K562 (cell line): ENCODE measurements around the gene AIG1. TPM values are rescaled to one million over a fixed set of nuclear protein-coding genes. Genes with fewer than 3 reads are reported as not detected.

Experiments used
- ATAC-seq: fragments of 200-7000 bp; cut with Tn5 transposase; 3 replicates; pipeline ENCODE4 v1.9.1; 2020; ENCODE audit warnings: moderate library complexity
- BruUV-seq: library from RNA; stranded (reverse); fragments of 400-500 nt; replicated peaks from 2 replicates; lab custom pipeline; 2021; lab: Mats Ljungman, UMichigan
- CTCF ChIA-PET: fragments of 300-600 bp; formaldehyde crosslinking; extraction: SDS; loops from one replicate; lab custom pipeline; 2021; ENCODE audit warnings: low intra/inter-chr PET ratio; lab: Yijun Ruan, JAX
- POLR2A ChIA-PET: fragments of 300-600, 350-650 bp; sonication (Branson Sonifier 250); formaldehyde crosslinking; extraction: SDS; loops from one replicate; lab custom pipeline; 2021; ENCODE audit warnings: antibody characterized with exemption, inconsistent platforms; lab: Yijun Ruan, JAX
- DNase-seq, 4 experiments: peaks; one replicate each; pipeline versions ENCODE4 v3.0.0 to v3.0.0-alpha.2; 2011 to 2018; ENCODE audit warnings: low spot score in 3 of 4, mixed read lengths in 3 of 4; ENCODE audit errors: extremely low read depth in 1 of 4
- FAIRE-seq: peaks from 2 replicates; lab custom pipeline; 2011; peaks lifted over from hg19 to GRCh38; lab: Jason Lieb, UNC
- H2AFZ ChIP-seq: 2 replicates; pipeline ENCODE4 v1.6.0; 2011; ENCODE audit warnings: low read depth, low read length, control low read depth, inconsistent platforms
- H3K27ac ChIP-seq: fragments of 200-600 bp; 3 replicates; pipeline ENCODE4 v1.8.0; 2011; ENCODE audit warnings: low read depth, mild to moderate bottlenecking, control low read depth, inconsistent platforms, low read length, moderate library complexity, mixed read lengths; ENCODE audit errors: extremely low read depth
- H3K27me3 ChIP-seq, 2 experiments: fragments of 300-600 bp in 1 of 2; 2 replicates in 1 of 2; 3 replicates in 1 of 2; pipeline versions ENCODE4 v1.6.0 to v1.8.0; 2011; ENCODE audit warnings: inconsistent platforms in 2 of 2, low read length in 2 of 2, mild to moderate bottlenecking in 1 of 2, mixed read lengths in 1 of 2, moderate library complexity in 1 of 2; ENCODE audit not compliant: control insufficient read depth in 2 of 2, insufficient read depth in 2 of 2
- H3K36me3 ChIP-seq: fragments of 300-600 bp; 3 replicates; pipeline ENCODE4 v1.8.0; 2011; ENCODE audit warnings: mild to moderate bottlenecking, low read length, inconsistent platforms; ENCODE audit not compliant: control insufficient read depth, insufficient read depth
- H3K4me1 ChIP-seq, 2 experiments: fragments of 200-600 bp in 1 of 2; replicated peaks in 1 of 2; 2 replicates in 1 of 2; 3 replicates in 1 of 2; pipeline versions ENCODE4 v1.5.1 to v1.8.0; 2011; ENCODE audit warnings: inconsistent platforms in 2 of 2, low read length in 2 of 2, mild to moderate bottlenecking in 1 of 2, mixed read lengths in 1 of 2, moderate library complexity in 1 of 2; ENCODE audit not compliant: control insufficient read depth in 2 of 2, insufficient read depth in 2 of 2
- H3K4me2 ChIP-seq: 2 replicates; pipeline ENCODE4 v1.6.1; 2011; ENCODE audit warnings: low read length, control low read depth, inconsistent platforms, mixed read lengths; ENCODE audit not compliant: insufficient read depth
- H3K4me3 ChIP-seq: fragments of 200-600 bp; sonication (generic), shearing (Covaris generic); 2 replicates; pipeline ENCODE4 v1.5.1; 2016; ENCODE audit warnings: control low read depth, inconsistent platforms
- H3K79me2 ChIP-seq: fragments of 200-600 bp; 3 replicates; pipeline ENCODE4 v1.8.0; 2011; ENCODE audit warnings: low read length, inconsistent platforms; ENCODE audit not compliant: control insufficient read depth, insufficient read depth
- H3K9ac ChIP-seq, 2 experiments: 2 replicates each; pipeline versions ENCODE4 v1.6.0 to v1.6.1; 2011; ENCODE audit warnings: low read depth in 2 of 2, low read length in 2 of 2, control low read depth in 1 of 2, inconsistent platforms in 1 of 2, mild to moderate bottlenecking in 1 of 2, mixed read lengths in 1 of 2; ENCODE audit not compliant: insufficient read depth in 1 of 2
- H3K9me1 ChIP-seq: one replicate; pipeline ENCODE4 v1.6.0; 2011; ENCODE audit warnings: inconsistent platforms, mild to moderate bottlenecking, low read length, moderate library complexity; ENCODE audit not compliant: control insufficient read depth, insufficient read depth
- H3K9me3 ChIP-seq: replicated peaks from 2 replicates; pipeline ENCODE4 v1.5.1; 2011; ENCODE audit warnings: low read depth, low read length, inconsistent platforms; ENCODE audit not compliant: control insufficient read depth, insufficient read depth
- H4K20me1 ChIP-seq: replicated peaks from 2 replicates; pipeline ENCODE4 v1.6.1; 2011; ENCODE audit warnings: low read length, inconsistent platforms, mixed read lengths; ENCODE audit not compliant: control insufficient read depth, insufficient read depth
- ARID2 ChIP-seq: fragments of 450-650 bp; IDR thresholded peaks from 2 replicates; pipeline ENCODE4 v1.6.1; 2017; ENCODE audit warnings: antibody characterized with exemption, mild to moderate bottlenecking
- CBX2 ChIP-seq: fragments of 200-600 bp; sonication (generic); IDR thresholded peaks from one replicate; pipeline ENCODE4 v1.6.1; 2012; ENCODE audit warnings: mild to moderate bottlenecking, low read length, inconsistent platforms; ENCODE audit not compliant: insufficient read depth, poor library complexity, severe bottlenecking
- CC2D1A ChIP-seq: fragments of 450-650 bp; IDR thresholded peaks from 2 replicates; pipeline ENCODE4 v1.6.1; 2017; ENCODE audit warnings: mild to moderate bottlenecking
- CHD2 ChIP-seq: IDR thresholded peaks from 2 replicates; pipeline ENCODE4 v1.6.1; 2011; ENCODE audit warnings: low read depth, low read length
- EP300 ChIP-seq: IDR thresholded peaks from 2 replicates; pipeline ENCODE4 v1.6.1; 2012; ENCODE audit warnings: low read length, improper control_type of control experiment
- HCFC1 ChIP-seq: IDR thresholded peaks from 2 replicates; pipeline ENCODE4 v1.6.1; 2012; ENCODE audit warnings: low read depth, low read length, improper control_type of control experiment
- KDM1A ChIP-seq, 2 experiments: fragments of 450-650 bp; IDR thresholded peaks; 2 replicates each; pipeline ENCODE4 v1.6.1; 2016; ENCODE audit warnings: mild to moderate bottlenecking in 2 of 2
- NR2C1 ChIP-seq, 2 experiments: fragments of 450-650 bp; IDR thresholded peaks; 2 replicates each; pipeline ENCODE4 v1.6.1; 2017; ENCODE audit warnings: mild to moderate bottlenecking in 2 of 2, antibody characterized with exemption in 1 of 2, inconsistent platforms in 1 of 2, missing compliant biosample characterization in 1 of 2, missing genetic modification characterization in 1 of 2
- NRF1 ChIP-seq, 2 experiments: fragments of 450-650 bp; IDR thresholded peaks in 1 of 2; conservative IDR thresholded peaks in 1 of 2; 2 replicates each; pipeline ENCODE4 v1.6.1; 2014; ENCODE audit warnings: mild to moderate bottlenecking in 2 of 2
- OTX1 ChIP-seq: fragments of 450-650 bp; formaldehyde crosslinking; IDR thresholded peaks from 2 replicates; pipeline ENCODE4 v1.4.0; 2022; ENCODE audit warnings: mild to moderate bottlenecking
- POLR2AphosphoS5 ChIP-seq: IDR thresholded peaks from 2 replicates; pipeline ENCODE4 v1.6.1; 2011; ENCODE audit warnings: mild to moderate bottlenecking, low read depth, low read length, moderate library complexity; ENCODE audit not compliant: control insufficient read depth, insufficient read depth
- PPARD ChIP-seq: fragments of 250-450 bp; sonication (Bioruptor Pico); IDR thresholded peaks from 2 replicates; pipeline ENCODE4 v1.8.0; 2022; ENCODE audit warnings: inconsistent platforms, mild to moderate bottlenecking, moderate library complexity
- RBM15 ChIP-seq: fragments of 200-400 bp; formaldehyde crosslinking; IDR thresholded peaks from 2 replicates; pipeline ENCODE4 v1.6.1; 2018; ENCODE audit warnings: mild to moderate bottlenecking, low read length, moderate library complexity; ENCODE audit not compliant: insufficient read depth
- SMARCB1 ChIP-seq: IDR thresholded peaks from 2 replicates; pipeline ENCODE4 v1.6.1; 2011; ENCODE audit warnings: improper control_type of control experiment, low read depth; ENCODE audit not compliant: insufficient read length
- SRF ChIP-seq, 2 experiments: fragments of 250-450, 450-650 bp in 1 of 2; sonication (Bioruptor Pico) in 1 of 2; sonication (generic) in 1 of 2; formaldehyde crosslinking; IDR thresholded peaks; 2 replicates each; pipeline versions ENCODE4 v1.5.0 to v1.5.1; 2020 to 2022; ENCODE audit warnings: mild to moderate bottlenecking in 1 of 2, missing genetic modification reagents in 1 of 2
- SRSF3 ChIP-seq: fragments of 200-400 bp; formaldehyde crosslinking; IDR thresholded peaks from 2 replicates; pipeline ENCODE4 v1.6.1; 2016; ENCODE audit warnings: mild to moderate bottlenecking, low read length, moderate library complexity; ENCODE audit not compliant: insufficient read depth
- ZNF316 ChIP-seq: fragments of 450-650 bp; IDR thresholded peaks from 2 replicates; pipeline ENCODE4 v1.6.1; 2016
- ZNF77 ChIP-seq: fragments of 250-450 bp; sonication (Bioruptor Pico); IDR thresholded peaks from 2 replicates; pipeline ENCODE4 v1.5.0; 2020
- WGBS: fragments of 100-300 bp; shearing (Covaris generic); methylation state at CpG from one replicate; pipeline ENCODE4 v1.1.6; 2016; ENCODE audit warnings: low coverage, mixed read lengths; ENCODE audit not compliant: insufficient coverage; ENCODE audit errors: missing lambda C conversion rate; 5-methylcytosine and 5-hydroxymethylcytosine counted together
- in situ Hi-C: fragments of 300-500 bp; cut with MboI; formaldehyde crosslinking; loops from 4 replicates; pipeline ENCODE4 v1.15.0; 2018; ENCODE audit warnings: inconsistent platforms, mixed read lengths
- intact Hi-C: fragments of 100-400 bp; cut with micrococcal nuclease; formaldehyde crosslinking; loops from 2 replicates; pipeline ENCODE4 v1.14.2; 2022
- polyA plus RNA-seq, 8 experiments: library from polyadenylated mRNA; depleted of rRNA in 4 of 8; stranded (reverse) in 5 of 8; unstranded in 3 of 8; fragments of >200 nt; fragmentation: Nextera tagmentation in 2 of 8; fragmentation: Illumina TruSeq in 1 of 8; extraction: Ambion mirVana in 2 of 8; extraction: Trizol in 1 of 8; gene quantifications; 2 replicates each; pipeline versions ENCODE4 v1.2.1 to v1.2.3, GENCODE V29; 2011 to 2014; ENCODE audit warnings: inconsistent platforms in 1 of 8, missing spikeins in 1 of 8
- total RNA-seq, 7 experiments: library from RNA; depleted of rRNA in 6 of 7; stranded (reverse); fragments of >200 nt in 6 of 7; fragmentation: Illumina TruSeq in 2 of 7; extraction: Trizol in 2 of 7; gene quantifications; 2 replicates each; pipeline versions ENCODE4 v1.2.1 to v1.2.3, GENCODE V29; 2011 to 2021; ENCODE audit warnings: low replicate concordance in 1 of 7

Gene AIG1
- total and polyA plus RNA-seq, 9 of the 15 experiments (the other 6 are each of a cell fraction or from before 2014, with no cell fraction given): 74.8 to 333 (median 127) TPM

DNA sequence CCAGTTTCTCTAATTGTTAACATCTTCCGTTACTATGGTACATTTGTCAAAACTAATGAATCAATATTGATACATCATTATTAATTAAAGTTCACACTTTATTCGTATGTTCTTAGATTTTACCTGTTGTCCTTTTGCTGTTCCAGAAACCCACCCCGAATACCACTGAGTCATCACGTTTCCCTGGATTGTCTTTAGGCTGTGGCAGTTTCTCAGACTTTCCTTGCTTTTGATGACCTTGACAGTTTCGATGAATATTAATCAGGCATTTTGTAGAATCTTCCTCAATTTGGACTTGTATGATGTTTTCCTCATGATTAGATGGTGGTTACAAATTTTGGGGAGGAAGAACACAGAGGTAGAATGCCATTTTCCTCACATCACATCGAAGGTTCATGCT is 39.1 kb upstream of the AIG1 start:
- Histone ChIP-seq H3K4me1 (peaks cover 0 to 5% of the 10 kb centered on the region in 2 experiments; a peak in 1 of 5 replicates), H3K27ac (no peak overlapping the region), H3K27me3 (no peaks in the 10 kb centered on the region), H3K4me3 (no peak overlapping the region), H3K79me2 (no peaks in the 10 kb centered on the region), H2AFZ (peak overlapping the region; percentile 48), H4K20me1 (no peaks in the 10 kb centered on the region), H3K36me3 (no peaks in the 10 kb centered on the region), H3K9ac (no peak overlapping the region), H3K9me3 (no peaks in the 10 kb centered on the region; the same call in 1 of the 2 replicates), H3K4me2 (no peak overlapping the region), H3K9me1 (no peaks in the 10 kb centered on the region)
- whole genome bisulfite sequencing: 21% methylated on average over 6 of the region's 6 CpGs
- ATAC-seq: no peak
- no peak for FAIRE-seq
- no peak for DNase-seq
- in situ Hi-C loops (no loop called here), intact Hi-C loops (loop anchor here (10.0 kb wide), 1 partner anchor 197 kb away; no protein-coding TSS in a partner anchor)
- ChIA-PET POLR2A (no interaction called here), CTCF (no interaction called here)
- TF ChIP-seq ZNF316 (peak; percentile 61), CBX2 (no peak)
- no TSS peak for BruUV-seq

DNA sequence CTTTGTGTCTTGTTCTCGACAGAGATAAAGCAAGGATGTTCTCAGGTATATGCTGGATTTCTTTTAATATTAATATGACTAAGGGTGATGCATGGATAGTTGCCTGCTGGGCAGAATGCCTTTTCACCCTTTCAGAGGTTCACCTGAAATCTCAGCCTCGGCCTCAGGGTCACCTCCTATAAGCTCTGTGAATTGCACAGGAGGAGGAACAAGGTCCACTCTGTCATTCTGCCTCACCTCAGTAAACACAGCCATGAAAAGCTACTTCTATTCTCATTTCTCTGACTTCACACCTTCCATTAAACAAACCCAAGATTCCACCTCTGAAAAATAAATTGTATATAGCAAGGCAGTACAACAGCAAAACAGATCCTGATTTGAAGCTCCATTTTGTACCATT is 38.1 kb upstream of the AIG1 start:
- ChIA-PET CTCF (no interaction called here), POLR2A (interaction anchor here (0.6 to 1.5 kb wide), 2 partner anchors 34 to 103 kb away, joined by 3 read pairs; no protein-coding TSS in a partner anchor)
- no peaks in the 10 kb centered on the region for H3K9me1 ChIP-seq
- H3K4me3 ChIP-seq: no peak overlapping the region
- no peak overlapping the region for H2AFZ ChIP-seq
- no peaks in the 10 kb centered on the region; the same call in 1 of the 2 replicates for H3K9me3 ChIP-seq
- no peaks in the 10 kb centered on the region for H4K20me1 ChIP-seq
- BruUV-seq: no TSS peak
- no peaks in the 10 kb centered on the region for H3K79me2 ChIP-seq
- DNase-seq (no peak), FAIRE-seq (no peak), ATAC-seq (no peak)
- no peak overlapping the region for H3K4me2 ChIP-seq
- H3K27ac ChIP-seq: no peak overlapping the region
- TF ChIP-seq EP300: no peak
- TF ChIP-seq SMARCB1: no peak
- no peak for TF ChIP-seq ARID2
- no peak for TF ChIP-seq POLR2AphosphoS5
- no peak for TF ChIP-seq RBM15
- TF ChIP-seq CHD2: no peak
- no peak for TF ChIP-seq KDM1A (IDR thresholded peaks at IDR 0.05)
- no peak for TF ChIP-seq NRF1 (conservative IDR thresholded peaks at IDR 0.05 in 1 of 2, IDR thresholded peaks at IDR 0.05 in 1 of 2)
- no peak for TF ChIP-seq ZNF77 (CRISPR knock-in tag)
- TF ChIP-seq NR2C1 (IDR thresholded peaks at IDR 0.05): no peak
- no peak for TF ChIP-seq NR2C1 (tag; IDR thresholded peaks at IDR 0.05)
- no peak for TF ChIP-seq HCFC1
- TF ChIP-seq PPARD (CRISPR knock-in tag): no peak
- no peak for TF ChIP-seq OTX1
- TF ChIP-seq SRSF3: no peak
- no peak for TF ChIP-seq CC2D1A
- TF ChIP-seq SRF (CRISPR knock-in tag; IDR thresholded peaks at IDR 0.05): no peak
- WGBS: 0% methylated on average over 2 of the region's 2 CpGs
- in situ Hi-C loops (no loop called here), intact Hi-C loops (loop anchor here (10.0 kb wide), 1 partner anchor 198 kb away; no protein-coding TSS in a partner anchor)
- H3K36me3 ChIP-seq: no peaks in the 10 kb centered on the region
- no peaks in the 10 kb centered on the region for H3K27me3 ChIP-seq
- H3K9ac ChIP-seq: no peak overlapping the region
- H3K4me1 ChIP-seq: peaks cover 0 to 5% of the 10 kb centered on the region in 2 experiments; a peak in 1 of 5 replicates
